ENCODE results near the gene GNB1. TPM values are rescaled to one million over a fixed set of nuclear protein-coding genes. Genes with fewer than 3 reads are reported as not detected.
A peak's percentile ranks its signal among the peaks of the same experiment; 100 is the strongest.
"Not testable (repeated sequence)": the region's sequence is repeated elsewhere in the genome, so short reads cannot be mapped to it uniquely, and the experiment has no call there.

The GNB1 gene
- 306 and 351 TPM in 2 replicates for total RNA-seq (2014; rRNA removed; shearing (Covaris generic))

GRCh38 chr1:1890506-1891348, at the start of gene GNB1:
Gene GNB1, minus strand, starts transcription at chr1:1891087. Its CDS starts 65,634 bp downstream, at chr1:1825453.
- in situ Hi-C loops (cut with HindIII; ENCODE audit: low sequenced_read_pairs) = no loop called here
- peak; percentile 83 for DNase-seq (ENCODE audit: low spot score)

- no peak for DNase-seq (ENCODE audit: low spot score)
These were observed 49.2 kb upstream of the GNB1 start for GRCh38 chr1:1940123-1940425.

GRCh38 chr1:1939296-1940122, 48.6 kb upstream of the GNB1 start:
- DNase-seq (ENCODE audit: low spot score) = no peak
- in situ Hi-C loops (cut with HindIII; ENCODE audit: low sequenced_read_pairs) = no loop called here

More at GRCh38 chr1:1940123-1940425, 49.2 kb upstream of the GNB1 start:
- in situ Hi-C loops (cut with HindIII; ENCODE audit: low sequenced_read_pairs) = no loop called here

- DNase-seq (ENCODE audit: low spot score) = no peak
- in situ Hi-C loops (cut with HindIII; ENCODE audit: low sequenced_read_pairs) = no loop called here
These were observed 47.9 kb upstream of the GNB1 start for GRCh38 chr1:1938613-1939295.

- in situ Hi-C loops (cut with HindIII; ENCODE audit: low sequenced_read_pairs) = no loop called here
These were observed 47.3 kb upstream of the GNB1 start for GRCh38 chr1:1938276-1938573.

GRCh38 chr1:1937549-1938275, 46.8 kb upstream of the GNB1 start:
- in situ Hi-C loops (cut with HindIII; ENCODE audit: low sequenced_read_pairs) = no loop called here
- DNase-seq (ENCODE audit: low spot score) = no peak

More at GRCh38 chr1:1938276-1938573, 47.3 kb upstream of the GNB1 start:
- DNase-seq (ENCODE audit: low spot score) = no peak

GRCh38 chr1:1937061-1937460, 46.2 kb upstream of the GNB1 start:
- DNase-seq (ENCODE audit: low spot score) = no peak
- in situ Hi-C loops (cut with HindIII; ENCODE audit: low sequenced_read_pairs) = no loop called here

GRCh38 chr1:1934848-1935247, 44.0 kb upstream of the GNB1 start:
- in situ Hi-C loops (cut with HindIII; ENCODE audit: low sequenced_read_pairs); DNase-seq (ENCODE audit: low spot score): not testable (repeated sequence)

- no peak for DNase-seq (ENCODE audit: low spot score)
- in situ Hi-C loops (cut with HindIII; ENCODE audit: low sequenced_read_pairs) = no loop called here
These were observed 39.0 kb upstream of the GNB1 start for GRCh38 chr1:1929639-1930545.

GRCh38 chr1:1929102-1929638, 38.3 kb upstream of the GNB1 start:
- no peak for DNase-seq (ENCODE audit: low spot score)
- in situ Hi-C loops (cut with HindIII; ENCODE audit: low sequenced_read_pairs) = no loop called here

GRCh38 chr1:1928231-1929101, 37.6 kb upstream of the GNB1 start:
- in situ Hi-C loops (cut with HindIII; ENCODE audit: low sequenced_read_pairs) = no loop called here
- DNase-seq (ENCODE audit: low spot score) = no peak

- no peak for DNase-seq (ENCODE audit: low spot score)
- in situ Hi-C loops (cut with HindIII; ENCODE audit: low sequenced_read_pairs) = no loop called here
These were observed 36.9 kb upstream of the GNB1 start for GRCh38 chr1:1927751-1928150.

GRCh38 chr1:1926886-1927660, 36.2 kb upstream of the GNB1 start:
- in situ Hi-C loops (cut with HindIII; ENCODE audit: low sequenced_read_pairs) = no loop called here

GRCh38 chr1:1926346-1926811, 35.5 kb upstream of the GNB1 start:
- no peak for DNase-seq (ENCODE audit: low spot score)
- in situ Hi-C loops (cut with HindIII; ENCODE audit: low sequenced_read_pairs) = no loop called here

More at GRCh38 chr1:1926886-1927660, 36.2 kb upstream of the GNB1 start:
- no peak for DNase-seq (ENCODE audit: low spot score)

GRCh38 chr1:1925437-1926345, 34.8 kb upstream of the GNB1 start:
- in situ Hi-C loops (cut with HindIII; ENCODE audit: low sequenced_read_pairs) = no loop called here
- DNase-seq (ENCODE audit: low spot score) = no peak
